Stimulated activated naive CD4-positive, alpha-beta T cell treated with Interleukin-2 at 50 U/mL for 16 hours (primary cell): Measurements from ENCODE around the gene AOPEP.

ENCODE experiments used
- DNase-seq: peaks from one replicate; lab custom pipeline; 2025; lab: John Stamatoyannopoulos, UW

AOPEP gene

GRCh38 chr9:94993821-94994165, 267.3 kb downstream of the AOPEP start:
- no peak for DNase-seq

- no peak for DNase-seq
Measured at GRCh38 chr9:94995048-94995693, 268.7 kb downstream of the AOPEP start.

GRCh38 chr9:94996641-94997040, 270.1 kb downstream of the AOPEP start:
- no peak for DNase-seq

GRCh38 chr9:94997727-94998126, 271.2 kb downstream of the AOPEP start:
- DNase-seq = no peak

GRCh38 chr9:94999832-95000231, 273.3 kb downstream of the AOPEP start:
- DNase-seq = no peak

- no peak for DNase-seq
Measured at GRCh38 chr9:95000821-95001220, 274.3 kb downstream of the AOPEP start.

GRCh38 chr9:95001720-95002119, 275.2 kb downstream of the AOPEP start:
- DNase-seq = no peak

GRCh38 chr9:95003689-95004410, 277.4 kb downstream of the AOPEP start:
- DNase-seq = no peak

GRCh38 chr9:95004411-95005277, 278.1 kb downstream of the AOPEP start:
- peak; percentile 26 for DNase-seq

GRCh38 chr9:95005278-95006143, 279.0 kb downstream of the AOPEP start:
- DNase-seq = no peak

GRCh38 chr9:95007226-95007869, 280.8 kb downstream of the AOPEP start:
- DNase-seq = no peak

GRCh38 chr9:95008151-95008771, 281.8 kb downstream of the AOPEP start:
- DNase-seq = no peak

GRCh38 chr9:95009459-95009858, 283.0 kb downstream of the AOPEP start:
- no peak for DNase-seq

- DNase-seq = no peak
Measured at GRCh38 chr9:95010431-95010838, 283.9 kb downstream of the AOPEP start.

GRCh38 chr9:95012035-95012708, 285.7 kb downstream of the AOPEP start:
- DNase-seq = no peak

GRCh38 chr9:95012902-95013301, 286.4 kb downstream of the AOPEP start:
- no peak for DNase-seq

- no peak for DNase-seq
Measured at GRCh38 chr9:95014917-95015316, 288.4 kb downstream of the AOPEP start.

- no peak for DNase-seq
Measured at GRCh38 chr9:95015569-95015968, 289.1 kb downstream of the AOPEP start.

GRCh38 chr9:95017062-95017461, 290.6 kb downstream of the AOPEP start:
- no peak for DNase-seq

- no peak for DNase-seq
Measured at GRCh38 chr9:95017661-95018060, 291.2 kb downstream of the AOPEP start.
